ENCODE results near the gene MATCAP1. TPM values are rescaled to one million over a fixed set of nuclear protein-coding genes. Genes with fewer than 3 reads are reported as not detected.

Gene MATCAP1
- polyA plus RNA-seq, 3 donors: 22.7 to 28.4 (median 27.3) TPM

- DNase-seq (ENCODE audit: low read depth in 3 of 3, low spot score in 2 of 3): no peak
Observed at GRCh38 chr16:67174706-67175231, 9.0 kb downstream of the MATCAP1 start.

DNA sequence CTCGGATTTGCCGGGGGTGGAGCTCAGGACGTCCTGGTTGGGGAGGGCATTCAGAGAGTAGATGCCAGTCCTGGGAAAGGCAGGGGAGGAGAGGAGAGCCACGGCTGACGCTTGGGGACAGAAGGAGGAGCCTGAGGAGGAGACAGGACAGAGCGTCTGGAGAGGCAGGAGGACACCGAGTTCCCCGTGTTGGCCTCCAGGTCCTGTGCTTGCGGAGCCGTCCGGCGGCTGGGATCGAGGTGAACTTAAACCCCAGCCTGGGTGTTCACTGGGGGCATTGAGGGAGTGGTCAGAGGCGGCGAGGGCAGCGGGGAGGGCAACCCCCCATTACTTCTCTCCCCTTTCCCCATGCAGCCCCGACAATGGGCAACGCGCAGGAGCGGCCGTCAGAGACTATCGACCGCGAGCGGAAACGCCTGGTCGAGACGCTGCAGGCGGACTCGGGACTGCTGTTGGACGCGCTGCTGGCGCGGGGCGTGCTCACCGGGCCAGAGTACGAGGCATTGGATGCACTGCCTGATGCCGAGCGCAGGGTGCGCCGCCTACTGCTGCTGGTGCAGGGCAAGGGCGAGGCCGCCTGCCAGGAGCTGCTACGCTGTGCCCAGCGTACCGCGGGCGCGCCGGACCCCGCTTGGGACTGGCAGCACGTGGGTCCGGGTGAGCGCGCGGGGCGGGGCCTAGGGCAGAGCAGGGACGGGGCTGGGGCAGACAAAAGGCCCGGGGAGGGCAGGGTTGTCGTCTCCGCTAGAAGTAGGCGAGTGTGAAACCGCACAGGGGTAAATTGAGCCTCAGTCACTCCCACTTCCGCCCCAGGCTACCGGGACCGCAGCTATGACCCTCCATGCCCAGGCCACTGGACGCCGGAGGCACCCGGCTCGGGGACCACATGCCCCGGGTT is 9.7 kb downstream of the MATCAP1 start:
- no peak for DNase-seq (ENCODE audit: low read depth in 3 of 3, low spot score in 2 of 3)

DNA sequence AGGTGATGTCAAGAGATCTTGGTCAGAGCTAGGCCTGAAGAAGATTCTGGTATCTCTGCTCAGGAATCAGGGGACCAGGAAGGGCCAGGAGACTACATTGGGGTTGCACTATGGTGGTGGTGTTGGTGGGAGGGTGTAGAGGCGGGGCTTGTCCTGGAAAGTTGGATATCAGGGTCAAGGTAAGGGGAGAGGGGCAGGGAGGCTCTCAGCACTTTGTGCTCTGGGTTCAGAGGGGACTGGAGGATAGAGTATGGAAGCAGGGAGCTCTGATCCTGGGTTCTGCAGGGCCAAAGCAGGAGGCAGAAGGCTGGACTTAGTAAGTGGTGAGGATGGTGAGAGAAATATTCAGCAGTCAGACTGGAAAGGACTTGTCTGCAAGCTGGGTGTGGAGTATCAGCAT is 10.4 kb downstream of the MATCAP1 start:
- DNase-seq (ENCODE audit: low read depth in 3 of 3, low spot score in 2 of 3): no peak

- no peak for DNase-seq (ENCODE audit: low read depth in 3 of 3, low spot score in 2 of 3)
Observed at GRCh38 chr16:67170949-67171649, 12.7 kb downstream of the MATCAP1 start.

DNA sequence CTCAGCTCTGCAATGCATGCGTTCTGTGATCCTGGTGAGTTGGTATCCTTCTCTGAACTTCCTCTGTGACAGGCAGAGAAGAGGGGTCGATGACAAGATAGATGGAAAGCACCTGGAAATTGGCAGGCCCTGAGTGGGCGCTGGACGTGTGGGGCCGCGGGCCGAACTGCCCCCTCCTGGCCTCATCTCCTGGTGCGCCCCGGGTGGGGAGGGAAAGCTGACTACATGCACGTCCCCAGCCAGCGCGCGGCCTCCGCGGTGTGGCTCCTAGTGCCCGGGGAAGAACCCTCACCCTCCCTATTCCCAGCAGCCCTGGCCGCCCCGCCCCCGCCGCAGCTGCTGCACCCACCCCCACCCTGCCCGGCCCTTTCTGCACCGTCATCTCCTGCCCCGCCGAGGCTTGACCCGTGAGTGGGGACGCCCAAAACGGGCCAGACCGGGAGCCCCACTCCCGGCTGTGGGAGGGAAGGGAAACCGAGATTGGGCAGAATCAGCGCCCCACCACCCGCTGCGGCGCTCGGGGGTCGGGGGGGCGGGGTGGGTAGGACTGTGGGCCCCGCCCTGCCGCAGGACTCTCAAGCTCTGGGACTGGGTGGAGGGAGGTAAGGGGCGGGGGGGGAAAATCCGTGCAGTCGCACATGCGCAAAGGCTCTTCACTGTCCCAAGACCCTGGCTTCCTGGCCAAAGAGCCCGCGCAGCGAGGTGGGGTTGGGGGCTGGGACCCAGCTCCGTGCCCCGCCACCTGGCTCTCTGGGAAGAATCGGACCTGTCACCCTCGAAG is 13.4 kb downstream of the MATCAP1 start, which contains the start of gene NOL3:
TSS of gene NOL3 (plus strand) at position 371 of the 781 bp plus-strand sequence.
- DNase-seq (ENCODE audit: low read depth in 3 of 3, low spot score in 2 of 3): no peak

DNA sequence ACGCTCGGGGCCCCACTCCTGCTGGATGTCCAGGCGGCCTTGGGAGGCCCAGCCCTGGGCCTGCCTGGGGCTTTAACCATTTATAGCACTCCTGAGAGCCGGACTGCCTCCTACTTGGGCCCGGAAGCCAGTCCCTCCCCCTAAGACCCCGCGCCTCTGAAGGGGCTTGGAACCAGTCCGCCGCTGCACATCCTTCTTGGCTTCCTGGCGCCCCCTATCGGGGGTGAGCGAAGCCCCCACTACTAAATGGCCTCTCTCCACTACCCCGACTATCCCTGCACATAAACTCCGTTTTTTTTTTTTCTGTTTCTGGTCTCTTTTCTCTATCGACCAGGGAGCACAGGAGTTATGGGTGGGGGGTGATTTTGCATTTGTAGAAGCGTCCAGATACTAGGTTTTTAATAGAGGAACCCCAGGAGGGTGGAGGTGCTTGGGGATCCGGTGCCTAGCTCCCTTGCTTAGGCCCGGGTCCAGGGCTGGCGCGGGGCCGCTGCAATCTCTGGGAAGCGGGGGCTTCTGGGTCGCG is 14.1 kb downstream of the MATCAP1 start:
- DNase-seq (ENCODE audit: low read depth in 3 of 3, low spot score in 2 of 3): no peak

- DNase-seq (ENCODE audit: low read depth in 3 of 3, low spot score in 2 of 3): no peak
Observed at GRCh38 chr16:67169011-67169451, 14.7 kb downstream of the MATCAP1 start.

DNA sequence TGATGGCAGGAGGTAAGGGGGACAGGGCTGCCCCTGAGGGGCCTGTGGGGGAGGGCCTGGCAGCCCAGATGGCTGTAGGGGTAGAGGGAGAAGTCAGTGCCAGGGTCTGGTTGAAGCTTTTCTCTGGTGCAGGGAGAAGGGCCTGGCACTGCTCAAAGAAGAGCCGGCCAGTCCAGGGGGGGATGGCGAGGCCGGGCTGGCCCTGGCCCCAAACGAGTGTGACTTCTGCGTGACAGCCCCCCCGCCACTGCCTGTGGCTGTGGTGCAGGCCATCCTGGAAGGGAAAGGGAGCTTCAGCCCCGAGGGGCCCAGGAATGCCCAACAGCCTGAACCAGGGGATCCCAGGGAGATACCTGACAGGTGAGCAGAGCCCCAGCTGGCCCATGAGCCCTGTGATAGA is 16.2 kb downstream of the MATCAP1 start:
- DNase-seq (ENCODE audit: low read depth in 3 of 3, low spot score in 2 of 3): no peak

GRCh38 chr16:67166598-67167168 is 17.1 kb downstream of the MATCAP1 start:
- no peak for DNase-seq (ENCODE audit: low read depth in 3 of 3, low spot score in 2 of 3)

GRCh38 chr16:67166110-67166547 is 17.6 kb downstream of the MATCAP1 start:
- no peak for DNase-seq (ENCODE audit: low read depth in 3 of 3, low spot score in 2 of 3)

DNA sequence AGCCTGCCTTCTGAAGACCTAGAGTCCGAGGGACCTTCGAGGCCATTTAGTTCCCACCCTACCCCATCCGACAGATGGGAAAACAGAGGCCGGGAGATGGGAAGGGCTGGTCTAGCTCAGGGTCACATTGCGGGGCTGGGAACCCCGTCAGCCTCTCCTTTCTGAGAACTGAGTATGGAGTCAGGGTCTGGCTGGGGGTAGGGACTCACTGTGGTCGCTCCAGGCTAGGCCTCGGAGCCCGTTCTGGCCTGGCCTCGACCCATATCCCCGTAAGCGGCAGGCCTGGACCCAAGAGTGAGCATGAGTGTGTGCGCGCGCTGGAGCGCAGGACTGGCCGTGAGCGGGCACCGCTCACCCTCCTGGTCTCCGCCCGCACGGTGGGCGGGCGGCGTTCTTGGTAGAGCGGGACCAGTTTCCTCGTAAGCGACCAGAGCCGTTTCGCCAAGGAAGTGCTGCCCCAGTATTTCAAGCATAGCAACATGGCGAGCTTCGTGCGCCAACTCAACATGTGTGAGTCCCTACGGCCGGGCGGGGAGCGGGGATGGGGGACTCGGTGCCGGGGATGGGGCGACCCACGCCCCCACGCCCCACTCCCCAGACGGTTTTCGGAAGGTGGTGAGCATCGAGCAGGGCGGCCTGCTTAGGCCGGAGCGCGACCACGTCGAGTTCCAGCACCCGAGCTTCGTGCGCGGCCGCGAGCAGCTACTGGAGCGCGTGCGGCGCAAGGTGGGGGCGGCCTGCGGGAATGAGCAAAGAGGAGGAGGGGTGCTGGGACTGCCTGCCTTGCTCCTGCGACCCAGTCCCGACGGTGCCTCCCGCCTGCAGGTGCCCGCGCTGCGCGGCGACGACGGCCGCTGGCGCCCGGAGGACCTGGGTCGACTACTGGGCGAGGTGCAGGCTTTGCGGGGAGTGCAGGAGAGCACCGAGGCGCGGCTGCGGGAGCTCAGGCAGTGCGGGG is 18.4 kb downstream of the MATCAP1 start:
- no peak for DNase-seq (ENCODE audit: low read depth in 3 of 3, low spot score in 2 of 3)

DNA sequence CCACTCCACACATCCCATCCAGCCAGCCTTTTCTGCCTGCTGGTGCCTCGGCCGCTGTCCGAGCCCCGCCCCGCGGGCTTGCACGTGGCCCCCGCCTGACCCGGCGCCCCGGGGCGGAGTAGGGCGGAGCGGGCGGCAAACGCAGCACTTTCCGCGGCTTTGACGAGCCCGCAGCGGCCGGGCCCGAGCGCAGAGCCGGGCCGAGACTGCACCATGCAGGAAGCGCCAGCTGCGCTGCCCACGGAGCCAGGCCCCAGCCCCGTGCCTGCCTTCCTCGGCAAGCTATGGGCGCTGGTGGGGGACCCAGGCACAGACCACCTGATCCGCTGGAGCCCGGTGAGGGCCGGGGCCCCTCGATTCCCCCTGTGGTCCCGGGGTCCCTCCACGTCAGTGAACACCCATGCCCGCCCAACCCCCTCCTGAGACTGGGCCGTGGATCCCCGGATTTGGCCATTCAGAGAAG is 19.1 kb downstream of the MATCAP1 start, which contains the start of gene HSF4:
TSS of gene HSF4 (plus strand) at position 147 of the 463 bp plus-strand sequence. CDS start at position 214, 67 bp downstream.
- no peak for DNase-seq (ENCODE audit: low read depth in 3 of 3, low spot score in 2 of 3)

GRCh38 chr16:67163999-67164558 is 19.7 kb downstream of the MATCAP1 start:
- no peak for DNase-seq (ENCODE audit: low read depth in 3 of 3, low spot score in 2 of 3)

GRCh38 chr16:67163164-67163998 is 20.4 kb downstream of the MATCAP1 start:
- DNase-seq (ENCODE audit: low read depth in 3 of 3, low spot score in 2 of 3): no peak

- DNase-seq (ENCODE audit: low read depth in 3 of 3, low spot score in 2 of 3): no peak
Observed at GRCh38 chr16:67162506-67163163, 21.1 kb downstream of the MATCAP1 start.

GRCh38 chr16:67161595-67162058 is 22.1 kb downstream of the MATCAP1 start:
- DNase-seq (ENCODE audit: low read depth in 3 of 3, low spot score in 2 of 3): no peak

Data from right renal cortex interstitium (tissue), 3 donors.